NCI-H2227 treated with DMSO at 0.1 percent for 48 hours (cell line): ENCODE results near the gene TNXB.

Experiments used
- DNase-seq: peaks from one replicate; lab custom pipeline; 2025; lab: John Stamatoyannopoulos, UW

Gene TNXB

GRCh38 chr6:32139590-32139989, 30.5 kb upstream of the TNXB start:
- no peak for DNase-seq

GRCh38 chr6:32137454-32137853, 28.3 kb upstream of the TNXB start:
- no peak for DNase-seq

GRCh38 chr6:32133786-32134185, 24.6 kb upstream of the TNXB start:
- DNase-seq: no peak

- no peak for DNase-seq
These were observed 23.0 kb upstream of the TNXB start for GRCh38 chr6:32132110-32132509.

GRCh38 chr6:32131439-32131948, 22.4 kb upstream of the TNXB start:
- DNase-seq: no peak

- DNase-seq: peak; percentile 71
These were observed 20.4 kb upstream of the TNXB start for GRCh38 chr6:32129297-32130088.

GRCh38 chr6:32128751-32129296, 19.7 kb upstream of the TNXB start:
- no peak for DNase-seq

GRCh38 chr6:32127717-32128592, 18.8 kb upstream of the TNXB start, which contains the start of gene ATF6B:
ATF6B (minus strand) TSS chr6:32128246; CDS start chr6:32128207, 39 bp downstream.
- peak; percentile 99 for DNase-seq

- DNase-seq: no peak
These were observed 18.2 kb upstream of the TNXB start for GRCh38 chr6:32127409-32127716.

- DNase-seq: no peak
These were observed 17.7 kb upstream of the TNXB start for GRCh38 chr6:32126880-32127279.

- DNase-seq: no peak
These were observed 14.5 kb upstream of the TNXB start for GRCh38 chr6:32123681-32124080.

GRCh38 chr6:32120573-32121059, 11.5 kb upstream of the TNXB start:
- no peak for DNase-seq

- peak; percentile 86 for DNase-seq
These were observed 9.9 kb upstream of the TNXB start for GRCh38 chr6:32118782-32119628.

GRCh38 chr6:32117461-32117860, 8.3 kb upstream of the TNXB start:
- DNase-seq: no peak

GRCh38 chr6:32116674-32117073, 7.5 kb upstream of the TNXB start:
- no peak for DNase-seq

- no peak for DNase-seq
These were observed 6.5 kb upstream of the TNXB start for GRCh38 chr6:32115623-32116022.

GRCh38 chr6:32114796-32115195, 5.7 kb upstream of the TNXB start:
- DNase-seq: no peak

- no peak for DNase-seq
These were observed 4.5 kb upstream of the TNXB start for GRCh38 chr6:32113386-32114352.

GRCh38 chr6:32112431-32112980, 3.4 kb upstream of the TNXB start:
- DNase-seq: no peak

- DNase-seq: no peak
These were observed 2.4 kb upstream of the TNXB start for GRCh38 chr6:32111424-32112066.
